B cell (primary cell): ENCODE results near the gene ARID3B.

ENCODE experiments used
- CTCF ChIP-seq: fragments of 200-600 bp; IDR thresholded peaks from one replicate; pipeline ENCODE4 v1.8.0; 2022; ENCODE audit warnings: antibody characterized with exemption, mild to moderate bottlenecking
- EZH2 ChIP-seq: IDR thresholded peaks from 2 replicates; pipeline ENCODE4 v1.6.1; 2012; ENCODE audit warnings: borderline replicate concordance, low read depth, mild to moderate bottlenecking, moderate library complexity, low read length; ENCODE audit not compliant: insufficient read depth, poor library complexity, severe bottlenecking

DNA sequence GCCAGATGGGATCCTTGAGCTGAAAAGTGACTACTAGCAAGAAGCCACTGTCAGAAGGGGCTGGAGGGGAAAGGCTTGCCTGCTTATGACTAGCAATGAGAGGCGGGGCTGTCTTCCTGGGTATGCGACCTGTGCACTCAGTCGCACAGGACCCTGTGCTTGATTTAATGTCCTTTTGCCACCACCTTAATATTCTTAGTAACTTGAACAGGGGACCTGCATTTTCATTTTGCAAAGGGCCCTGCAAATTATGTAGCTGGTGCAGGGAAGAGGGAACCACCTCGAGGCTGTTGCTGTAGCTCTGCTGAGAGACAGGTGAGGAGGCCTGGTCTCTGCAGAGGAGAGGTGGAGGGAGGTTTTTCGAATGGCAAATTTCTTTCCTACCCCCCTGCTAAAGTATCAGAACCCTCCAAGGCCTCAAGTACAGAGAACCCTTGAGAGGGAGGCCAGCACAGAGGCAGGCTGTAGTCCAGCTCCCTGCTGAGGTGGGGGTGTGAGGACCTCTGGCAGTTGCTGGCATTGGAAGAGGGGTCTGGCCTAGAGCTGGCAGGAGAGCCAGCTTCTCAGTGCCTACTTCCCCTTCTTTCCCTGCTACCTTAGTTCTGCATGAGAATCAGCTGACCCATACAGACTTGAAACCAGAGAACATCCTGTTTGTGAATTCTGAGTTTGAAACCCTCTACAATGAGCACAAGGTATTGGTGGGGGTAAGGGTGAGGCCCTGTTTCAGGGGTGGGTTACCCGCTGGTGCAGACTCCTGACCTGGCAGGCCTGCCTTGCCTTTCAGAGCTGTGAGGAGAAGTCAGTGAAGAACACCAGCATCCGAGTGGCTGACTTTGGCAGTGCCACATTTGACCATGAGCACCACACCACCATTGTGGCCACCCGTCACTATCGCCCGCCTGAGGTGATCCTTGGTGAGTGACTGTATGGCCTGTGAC is 86.0 kb downstream of the ARID3B start:
- TF ChIP-seq CTCF (no peak), EZH2 (no peak)
